ENCODE measurements around the gene BTBD8.

The BTBD8 gene

GRCh38 chr1:92167151-92167550 lies 87.0 kb downstream of the BTBD8 start:
- no peaks in the 10 kb centered on the region for H3K9me2 ChIP-seq (replicated peaks; ENCODE audit: low read depth, low read length)
- H3K36me3 ChIP-seq (ENCODE audit: insufficient read depth, low read length), result no peaks in the 10 kb centered on the region
- no peaks in the 10 kb centered on the region for H3F3A ChIP-seq (ENCODE audit: low read depth)
- no peaks in the 10 kb centered on the region for H4K20me1 ChIP-seq (ENCODE audit: insufficient read depth, low read length, poor library complexity, severe bottlenecking)
- H3K79me2 ChIP-seq (ENCODE audit: insufficient read depth, low read length), result no peaks in the 10 kb centered on the region
- H2AFZ ChIP-seq (ENCODE audit: low read length), result no peak overlapping the region
- TF ChIP-seq CTCF (conservative IDR thresholded peaks at IDR 0.05; ENCODE audit: low read length), result no peak
- TF ChIP-seq EZH2phosphoT487 (IDR thresholded peaks at IDR 0.05; ENCODE audit: borderline replicate concordance), result no peak
- H3K4me3 ChIP-seq (ENCODE audit: low read length, poor library complexity, severe bottlenecking), result no peak overlapping the region
- no peaks in the 10 kb centered on the region for H3K27me3 ChIP-seq (ENCODE audit: insufficient read depth, low read length, poor library complexity, severe bottlenecking)
- H3K4me1 ChIP-seq (ENCODE audit: insufficient read depth, low read length, poor library complexity, severe bottlenecking), result no peaks in the 10 kb centered on the region
- no peak overlapping the region for H3K4me2 ChIP-seq (ENCODE audit: low read depth, low read length, poor library complexity, severe bottlenecking)
- H3K9me3 ChIP-seq (ENCODE audit: insufficient read depth, low read depth, low read length), result no peaks in the 10 kb centered on the region
- no peak overlapping the region for H3K9ac ChIP-seq (ENCODE audit: low read depth, low read length, poor library complexity, severe bottlenecking)

- Histone ChIP-seq H2AFZ (ENCODE audit: low read length) (no peak overlapping the region), H3K9me3 (ENCODE audit: insufficient read depth, low read depth, low read length) (no peaks in the 10 kb centered on the region), H3K27me3 (ENCODE audit: insufficient read depth, low read length, poor library complexity, severe bottlenecking) (no peaks in the 10 kb centered on the region), H3F3A (ENCODE audit: low read depth) (no peaks in the 10 kb centered on the region), H3K4me3 (ENCODE audit: low read length, poor library complexity, severe bottlenecking) (no peak overlapping the region), H3K36me3 (ENCODE audit: insufficient read depth, low read length) (no peaks in the 10 kb centered on the region), H3K4me1 (ENCODE audit: insufficient read depth, low read length, poor library complexity, severe bottlenecking) (no peaks in the 10 kb centered on the region), H3K4me2 (ENCODE audit: low read depth, low read length, poor library complexity, severe bottlenecking) (no peak overlapping the region), H3K9ac (ENCODE audit: low read depth, low read length, poor library complexity, severe bottlenecking) (no peak overlapping the region), H3K9me2 (replicated peaks; ENCODE audit: low read depth, low read length) (no peaks in the 10 kb centered on the region), H3K79me2 (ENCODE audit: insufficient read depth, low read length) (no peaks in the 10 kb centered on the region), H4K20me1 (ENCODE audit: insufficient read depth, low read length, poor library complexity, severe bottlenecking) (no peaks in the 10 kb centered on the region)
- TF ChIP-seq EZH2phosphoT487 (IDR thresholded peaks at IDR 0.05; ENCODE audit: borderline replicate concordance) (no peak), CTCF (conservative IDR thresholded peaks at IDR 0.05; ENCODE audit: low read length) (no peak)
Observed at GRCh38 chr1:92168657-92169056, 88.5 kb downstream of the BTBD8 start.

GRCh38 chr1:92169214-92170005 lies 89.3 kb downstream of the BTBD8 start:
- Histone ChIP-seq H3K4me3 (ENCODE audit: low read length, poor library complexity, severe bottlenecking) (no peak overlapping the region), H3K9ac (ENCODE audit: low read depth, low read length, poor library complexity, severe bottlenecking) (no peak overlapping the region), H3K4me2 (ENCODE audit: low read depth, low read length, poor library complexity, severe bottlenecking) (no peak overlapping the region), H3K9me2 (replicated peaks; ENCODE audit: low read depth, low read length) (no peaks in the 10 kb centered on the region), H4K20me1 (ENCODE audit: insufficient read depth, low read length, poor library complexity, severe bottlenecking) (no peaks in the 10 kb centered on the region), H3K27me3 (ENCODE audit: insufficient read depth, low read length, poor library complexity, severe bottlenecking) (no peaks in the 10 kb centered on the region), H3F3A (ENCODE audit: low read depth) (no peaks in the 10 kb centered on the region), H3K79me2 (ENCODE audit: insufficient read depth, low read length) (no peaks in the 10 kb centered on the region), H3K36me3 (ENCODE audit: insufficient read depth, low read length) (no peaks in the 10 kb centered on the region), H2AFZ (ENCODE audit: low read length) (no peak overlapping the region), H3K4me1 (ENCODE audit: insufficient read depth, low read length, poor library complexity, severe bottlenecking) (no peaks in the 10 kb centered on the region), H3K9me3 (ENCODE audit: insufficient read depth, low read depth, low read length) (no peaks in the 10 kb centered on the region)
- TF ChIP-seq EZH2phosphoT487 (IDR thresholded peaks at IDR 0.05; ENCODE audit: borderline replicate concordance), result no peak
- no peak for TF ChIP-seq CTCF (conservative IDR thresholded peaks at IDR 0.05; ENCODE audit: low read length)

All from Loucy (cell line).